HepG2 (cell line): ENCODE results near the gene HMMR. TPM values are rescaled to one million over a fixed set of nuclear protein-coding genes. Genes with fewer than 3 reads are reported as not detected.

ENCODE experiments used
- BCL6 ChIP-seq: IDR thresholded peaks from 2 replicates; pipeline ENCODE4 v1.6.1; 2016; ENCODE audit warnings: missing genetic modification reagents, missing compliant biosample characterization
- GABPB1 ChIP-seq: IDR thresholded peaks from 2 replicates; pipeline ENCODE4 v1.6.1; 2016; ENCODE audit warnings: mild to moderate bottlenecking, missing genetic modification reagents, moderate library complexity, missing compliant biosample characterization
- KLF15 ChIP-seq: sonication (generic); formaldehyde crosslinking; IDR thresholded peaks from 2 replicates; pipeline ENCODE4 v1.8.1; 2023; ENCODE audit warnings: borderline replicate concordance, mild to moderate bottlenecking, inconsistent platforms, missing genetic modification reagents, mixed read lengths
- KMT2A ChIP-seq: sonication (generic); formaldehyde crosslinking; IDR thresholded peaks from 2 replicates; pipeline ENCODE4 v1.4.0; 2020; ENCODE audit warnings: missing genetic modification reagents
- NKX3-1 ChIP-seq: sonication (generic); formaldehyde crosslinking; IDR thresholded peaks from 2 replicates; pipeline ENCODE4 v1.5.0; 2020; ENCODE audit warnings: missing genetic modification reagents
- SCMH1 ChIP-seq: sonication (generic); formaldehyde crosslinking; IDR thresholded peaks from 2 replicates; pipeline ENCODE4 v1.9.0; 2021; ENCODE audit warnings: missing genetic modification reagents, mild to moderate bottlenecking, borderline replicate concordance
- ZNF101 ChIP-seq: sonication (generic); formaldehyde crosslinking; IDR thresholded peaks from 2 replicates; pipeline ENCODE4 v1.4.0; 2020; ENCODE audit warnings: mild to moderate bottlenecking, low read depth, missing genetic modification reagents, borderline replicate concordance
- ZNF224 ChIP-seq: sonication (generic); formaldehyde crosslinking; IDR thresholded peaks from 2 replicates; pipeline ENCODE4 v1.5.0; 2020; ENCODE audit warnings: mild to moderate bottlenecking, missing genetic modification reagents
- ZNF276 ChIP-seq: sonication (generic); formaldehyde crosslinking; IDR thresholded peaks from 2 replicates; pipeline ENCODE4 v1.4.0; 2020; ENCODE audit warnings: mild to moderate bottlenecking, low read depth, missing genetic modification reagents
- ZNF431 ChIP-seq: sonication (generic); formaldehyde crosslinking; IDR thresholded peaks from 2 replicates; pipeline ENCODE4 v1.9.0; 2022; ENCODE audit warnings: missing genetic modification reagents, low read depth, mild to moderate bottlenecking, borderline replicate concordance
- ZNF761 ChIP-seq: sonication (generic); formaldehyde crosslinking; conservative IDR thresholded peaks from 2 replicates; pipeline ENCODE4 v1.4.0; 2020; ENCODE audit warnings: mild to moderate bottlenecking, missing genetic modification reagents
- polyA plus RNA-seq, 8 experiments: library from polyadenylated mRNA; depleted of rRNA in 3 of 8; stranded (reverse) in 7 of 8; unstranded in 1 of 8; fragments of >200 nt; fragmentation: Illumina TruSeq in 4 of 8; extraction: Trizol in 4 of 8; gene quantifications; 2 replicates each; pipeline versions ENCODE4 v1.2.1 to v1.2.3, GENCODE V29; 2011 to 2016; ENCODE audit warnings: low read depth in 4 of 8, missing spikeins in 1 of 8, mixed read lengths in 1 of 8; ENCODE audit not compliant: insufficient read depth in 1 of 8
- total RNA-seq, 5 experiments: library from RNA; depleted of rRNA; stranded (reverse); fragments of >200 nt; fragmentation: Illumina TruSeq; extraction: Trizol; gene quantifications; 2 replicates each; pipeline ENCODE4 v1.2.3, GENCODE V29; 2016; ENCODE audit warnings: low read depth in 1 of 5
- TF ChIP-seq, protein P1 (sequence below): sonication (generic); formaldehyde crosslinking; conservative IDR thresholded peaks from 2 replicates; pipeline ENCODE4 v1.4.0; 2020; ENCODE audit warnings: missing genetic modification reagents
- TF ChIP-seq, protein P2 (sequence below): sonication (generic); formaldehyde crosslinking; IDR thresholded peaks from 2 replicates; pipeline ENCODE4 v1.5.0; 2020; ENCODE audit warnings: missing genetic modification reagents

Gene HMMR
- total and polyA plus RNA-seq, 2 of the 13 experiments (the other 11 are each of a cell fraction or from before 2014, with no cell fraction given), result 8.5 to 48.3 TPM

GRCh38 chr5:163459819-163460561 lies 442 bp upstream of the HMMR start, which contains the start of gene NUDCD2 (continued):
- TF ChIP-seq ZNF761 (CRISPR knock-in tag), result 0 out of 2 replicates have a peak, but pooled peaks have one; percentile 53
- TF ChIP-seq KMT2A (CRISPR knock-in tag), result peak; percentile 85
- no peak for TF ChIP-seq ZNF101
- TF ChIP-seq, protein P1, sequence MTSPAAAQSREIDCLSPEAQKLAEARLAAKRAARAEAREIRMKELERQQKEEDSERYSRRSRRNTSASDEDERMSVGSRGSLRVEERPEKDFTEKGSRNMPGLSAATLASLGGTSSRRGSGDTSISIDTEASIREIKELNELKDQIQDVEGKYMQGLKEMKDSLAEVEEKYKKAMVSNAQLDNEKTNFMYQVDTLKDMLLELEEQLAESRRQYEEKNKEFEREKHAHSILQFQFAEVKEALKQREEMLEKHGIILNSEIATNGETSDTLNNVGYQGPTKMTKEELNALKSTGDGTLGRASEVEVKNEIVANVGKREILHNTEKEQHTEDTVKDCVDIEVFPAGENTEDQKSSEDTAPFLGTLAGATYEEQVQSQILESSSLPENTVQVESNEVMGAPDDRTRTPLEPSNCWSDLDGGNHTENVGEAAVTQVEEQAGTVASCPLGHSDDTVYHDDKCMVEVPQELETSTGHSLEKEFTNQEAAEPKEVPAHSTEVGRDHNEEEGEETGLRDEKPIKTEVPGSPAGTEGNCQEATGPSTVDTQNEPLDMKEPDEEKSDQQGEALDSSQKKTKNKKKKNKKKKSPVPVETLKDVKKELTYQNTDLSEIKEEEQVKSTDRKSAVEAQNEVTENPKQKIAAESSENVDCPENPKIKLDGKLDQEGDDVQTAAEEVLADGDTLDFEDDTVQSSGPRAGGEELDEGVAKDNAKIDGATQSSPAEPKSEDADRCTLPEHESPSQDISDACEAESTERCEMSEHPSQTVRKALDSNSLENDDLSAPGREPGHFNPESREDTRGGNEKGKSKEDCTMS (CRISPR knock-in tag), result no peak
- no peak for TF ChIP-seq SCMH1 (CRISPR knock-in tag)
- TF ChIP-seq, protein P2, sequence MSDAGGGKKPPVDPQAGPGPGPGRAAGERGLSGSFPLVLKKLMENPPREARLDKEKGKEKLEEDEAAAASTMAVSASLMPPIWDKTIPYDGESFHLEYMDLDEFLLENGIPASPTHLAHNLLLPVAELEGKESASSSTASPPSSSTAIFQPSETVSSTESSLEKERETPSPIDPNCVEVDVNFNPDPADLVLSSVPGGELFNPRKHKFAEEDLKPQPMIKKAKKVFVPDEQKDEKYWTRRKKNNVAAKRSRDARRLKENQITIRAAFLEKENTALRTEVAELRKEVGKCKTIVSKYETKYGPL (CRISPR knock-in tag), result no peak; the same call in 1 of the 2 replicates
- 0 out of 2 replicates have a peak, but pooled peaks have one; percentile 78 for TF ChIP-seq KLF15 (CRISPR knock-in tag)
- peak; percentile 65; the same call in 1 of the 2 replicates for TF ChIP-seq NKX3-1
- peak; percentile 80; the same call in 1 of the 2 replicates for TF ChIP-seq GABPB1 (CRISPR knock-in tag)
- peak; percentile 87 for TF ChIP-seq ZNF224 (CRISPR knock-in tag)
- TF ChIP-seq ZNF431, result peak; percentile 73; the same call in 1 of the 2 replicates
- peak; percentile 16; the same call in 1 of the 2 replicates for TF ChIP-seq BCL6
- TF ChIP-seq ZNF276 (CRISPR knock-in tag), result no peak
- TF ChIP-seq, all 625 proteins: peak for 312
